Gastrocnemius medialis (tissue), 4 donors: Measurements from ENCODE around the gene TUBA8.

Experiments used
- POLR2A ChIP-seq, 2 donors: fragments of 450-650 bp; IDR thresholded peaks; one replicate each; pipeline ENCODE4 v1.6.1; 2017; ENCODE audit warnings: antibody characterized with exemption in 2 of 2, mild to moderate bottlenecking in 2 of 2, moderate library complexity in 2 of 2
- TF ChIP-seq, protein P1 (sequence below), 5 experiments: fragments of 450-650 bp in 3 of 5; fragments of 200-600 bp in 2 of 5; sonication (generic) in 2 of 5; IDR thresholded peaks in 4 of 5; conservative IDR thresholded peaks in 1 of 5; 1 replicate in 4 of 5; 2 replicates in 1 of 5; pipeline ENCODE4 v1.5.1; 2016 to 2019; ENCODE audit warnings: antibody characterized with exemption in 5 of 5, mild to moderate bottlenecking in 3 of 5, moderate library complexity in 3 of 5

DNA sequence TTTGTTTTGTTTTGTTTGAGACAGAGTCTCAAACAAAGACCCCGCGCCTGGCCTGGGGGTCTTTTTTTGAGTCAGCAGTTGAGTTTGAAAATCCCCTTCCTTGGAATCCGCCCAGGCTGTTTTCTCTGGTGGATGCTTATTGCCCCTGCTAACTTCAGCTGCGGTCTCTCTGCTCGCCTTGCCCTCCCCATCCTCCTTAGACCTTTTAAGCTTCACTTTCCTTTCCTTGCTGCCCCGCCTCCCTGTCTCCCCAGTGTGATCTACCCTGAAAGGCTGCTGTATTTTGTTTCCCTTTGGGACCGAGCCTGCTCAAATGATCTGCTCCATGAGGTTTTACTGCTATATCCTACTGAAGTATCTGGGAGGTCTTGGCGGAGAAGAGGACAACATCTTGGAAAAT, 41.9 kb downstream of the TUBA8 start:
- TF ChIP-seq POLR2A (IDR thresholded peaks at IDR 0.05): no peak
- TF ChIP-seq, protein P1, sequence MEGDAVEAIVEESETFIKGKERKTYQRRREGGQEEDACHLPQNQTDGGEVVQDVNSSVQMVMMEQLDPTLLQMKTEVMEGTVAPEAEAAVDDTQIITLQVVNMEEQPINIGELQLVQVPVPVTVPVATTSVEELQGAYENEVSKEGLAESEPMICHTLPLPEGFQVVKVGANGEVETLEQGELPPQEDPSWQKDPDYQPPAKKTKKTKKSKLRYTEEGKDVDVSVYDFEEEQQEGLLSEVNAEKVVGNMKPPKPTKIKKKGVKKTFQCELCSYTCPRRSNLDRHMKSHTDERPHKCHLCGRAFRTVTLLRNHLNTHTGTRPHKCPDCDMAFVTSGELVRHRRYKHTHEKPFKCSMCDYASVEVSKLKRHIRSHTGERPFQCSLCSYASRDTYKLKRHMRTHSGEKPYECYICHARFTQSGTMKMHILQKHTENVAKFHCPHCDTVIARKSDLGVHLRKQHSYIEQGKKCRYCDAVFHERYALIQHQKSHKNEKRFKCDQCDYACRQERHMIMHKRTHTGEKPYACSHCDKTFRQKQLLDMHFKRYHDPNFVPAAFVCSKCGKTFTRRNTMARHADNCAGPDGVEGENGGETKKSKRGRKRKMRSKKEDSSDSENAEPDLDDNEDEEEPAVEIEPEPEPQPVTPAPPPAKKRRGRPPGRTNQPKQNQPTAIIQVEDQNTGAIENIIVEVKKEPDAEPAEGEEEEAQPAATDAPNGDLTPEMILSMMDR (IDR thresholded peaks at IDR 0.05 in 4 of 5, conservative IDR thresholded peaks at IDR 0.05 in 1 of 5): no peak
